ENCODE measurements around the gene SLC10A2. TPM values are rescaled to one million over a fixed set of nuclear protein-coding genes. Genes with fewer than 3 reads are reported as not detected.
"Not testable (repeated sequence)": the region's sequence is repeated elsewhere in the genome, so short reads cannot be mapped to it uniquely, and the experiment has no call there.

The SLC10A2 gene
- not detected in 2 replicates for total RNA-seq (2014; rRNA removed; shearing (Covaris generic))

GRCh38 chr13:103066079-103066780, at the start of gene SLC10A2:
Gene SLC10A2 (minus strand): TSS chr13:103066417. CDS start chr13:103066249, 168 bp downstream.
- in situ Hi-C loops (cut with HindIII; ENCODE audit: low sequenced_read_pairs) = no loop called here
- DNase-seq (ENCODE audit: low spot score) = no peak

- in situ Hi-C loops (cut with HindIII; ENCODE audit: low sequenced_read_pairs) = no loop called here
- no peak for DNase-seq (ENCODE audit: low spot score)
Observed at GRCh38 chr13:103107580-103107979, 41.4 kb upstream of the SLC10A2 start.

- in situ Hi-C loops (cut with HindIII; ENCODE audit: low sequenced_read_pairs) = no loop called here
- DNase-seq (ENCODE audit: low spot score) = no peak
Observed at GRCh38 chr13:103104340-103104739, 38.1 kb upstream of the SLC10A2 start.

GRCh38 chr13:103103456-103103855, 37.2 kb upstream of the SLC10A2 start:
- in situ Hi-C loops (cut with HindIII; ENCODE audit: low sequenced_read_pairs); DNase-seq (ENCODE audit: low spot score): not testable (repeated sequence)

- in situ Hi-C loops (cut with HindIII; ENCODE audit: low sequenced_read_pairs) = no loop called here
- no peak for DNase-seq (ENCODE audit: low spot score)
Observed at GRCh38 chr13:103102482-103102881, 36.3 kb upstream of the SLC10A2 start.

- peak; percentile 38 for DNase-seq (ENCODE audit: low spot score)
- in situ Hi-C loops (cut with HindIII; ENCODE audit: low sequenced_read_pairs) = no loop called here
Observed at GRCh38 chr13:103101901-103102300, 35.7 kb upstream of the SLC10A2 start.

- DNase-seq (ENCODE audit: low spot score) = peak; percentile 60
- in situ Hi-C loops (cut with HindIII; ENCODE audit: low sequenced_read_pairs) = no loop called here
Observed at GRCh38 chr13:103101500-103101899, 35.3 kb upstream of the SLC10A2 start.

- in situ Hi-C loops (cut with HindIII; ENCODE audit: low sequenced_read_pairs) = no loop called here
Observed at GRCh38 chr13:103100830-103101229, 34.6 kb upstream of the SLC10A2 start.

GRCh38 chr13:103099722-103100293, 33.6 kb upstream of the SLC10A2 start:
- no peak for DNase-seq (ENCODE audit: low spot score)
- in situ Hi-C loops (cut with HindIII; ENCODE audit: low sequenced_read_pairs) = no loop called here

More at GRCh38 chr13:103100830-103101229, 34.6 kb upstream of the SLC10A2 start:
- no peak for DNase-seq (ENCODE audit: low spot score)

GRCh38 chr13:103098535-103098934, 32.3 kb upstream of the SLC10A2 start:
- DNase-seq (ENCODE audit: low spot score) = no peak
- in situ Hi-C loops (cut with HindIII; ENCODE audit: low sequenced_read_pairs) = no loop called here

GRCh38 chr13:103097366-103097928, 31.2 kb upstream of the SLC10A2 start:
- in situ Hi-C loops (cut with HindIII; ENCODE audit: low sequenced_read_pairs) = no loop called here
- no peak for DNase-seq (ENCODE audit: low spot score)

- DNase-seq (ENCODE audit: low spot score); in situ Hi-C loops (cut with HindIII; ENCODE audit: low sequenced_read_pairs): not testable (repeated sequence)
Observed at GRCh38 chr13:103093649-103094048, 27.4 kb upstream of the SLC10A2 start.

GRCh38 chr13:103087275-103087674, 21.1 kb upstream of the SLC10A2 start:
- DNase-seq (ENCODE audit: low spot score) = no peak
- in situ Hi-C loops (cut with HindIII; ENCODE audit: low sequenced_read_pairs) = no loop called here

- in situ Hi-C loops (cut with HindIII; ENCODE audit: low sequenced_read_pairs) = no loop called here
- DNase-seq (ENCODE audit: low spot score) = no peak
Observed at GRCh38 chr13:103081435-103081834, 15.2 kb upstream of the SLC10A2 start.

GRCh38 chr13:103078158-103078557, 11.9 kb upstream of the SLC10A2 start:
- in situ Hi-C loops (cut with HindIII; ENCODE audit: low sequenced_read_pairs) = no loop called here

GRCh38 chr13:103068836-103069235, 2.6 kb upstream of the SLC10A2 start:
- in situ Hi-C loops (cut with HindIII; ENCODE audit: low sequenced_read_pairs) = no loop called here
- no peak for DNase-seq (ENCODE audit: low spot score)

More at GRCh38 chr13:103078158-103078557, 11.9 kb upstream of the SLC10A2 start:
- no peak for DNase-seq (ENCODE audit: low spot score)

- DNase-seq (ENCODE audit: low spot score) = no peak
- in situ Hi-C loops (cut with HindIII; ENCODE audit: low sequenced_read_pairs) = no loop called here
Observed at GRCh38 chr13:103067751-103068555, 1.7 kb upstream of the SLC10A2 start.

- in situ Hi-C loops (cut with HindIII; ENCODE audit: low sequenced_read_pairs) = no loop called here
- DNase-seq (ENCODE audit: low spot score) = no peak
Observed at GRCh38 chr13:103066781-103067345, 646 bp upstream of the SLC10A2 start.

- in situ Hi-C loops (cut with HindIII; ENCODE audit: low sequenced_read_pairs) = no loop called here
- no peak for DNase-seq (ENCODE audit: low spot score)
Observed at GRCh38 chr13:103063376-103063775, 2.8 kb downstream of the SLC10A2 start.

Measured in G401 (cell line).